A673 (cell line): ENCODE measurements around the gene CHST7. TPM values are rescaled to one million over a fixed set of nuclear protein-coding genes. Genes with fewer than 3 reads are reported as not detected.

Experiments
- BruUV-seq: library from RNA; stranded (reverse); fragments of 400-500 nt; replicated peaks from 2 replicates; lab custom pipeline; 2021; lab: Mats Ljungman, UMichigan
- CTCF ChIA-PET: fragments of 300-600 bp; sonication (Branson Sonifier 250); formaldehyde crosslinking; loops from one replicate; lab custom pipeline; 2022; ENCODE audit warnings: antibody characterized with exemption; lab: Charles Lee
- POLR2A ChIA-PET: fragments of 300-600 bp; sonication (Branson Sonifier 250); formaldehyde crosslinking; loops from one replicate; lab custom pipeline; 2022; ENCODE audit warnings: antibody characterized with exemption; ENCODE audit not compliant: low non-redundant PET; lab: Charles Lee
- DNase-seq: peaks from one replicate; pipeline ENCODE4 v3.0.0-alpha.2; 2015; ENCODE audit warnings: low spot score
- H3K27ac ChIP-seq: fragments of 200-600 bp; sonication (generic); 2 replicates; pipeline ENCODE4 v1.5.1; 2016; ENCODE audit warnings: mixed run types, low read depth, mild to moderate bottlenecking, mixed read lengths, antibody characterized with exemption, low read length; ENCODE audit not compliant: poor library complexity, severe bottlenecking
- H3K27me3 ChIP-seq: fragments of 200-600 bp; sonication (generic); replicated peaks from 2 replicates; pipeline ENCODE4 v1.6.1; 2017; ENCODE audit warnings: mixed run types, low read depth, mild to moderate bottlenecking, mixed read lengths, antibody characterized with exemption, low read length; ENCODE audit not compliant: insufficient read depth, poor library complexity
- H3K36me3 ChIP-seq: fragments of 200-600 bp; sonication (generic); 2 replicates; pipeline ENCODE4 v1.6.1; 2016; ENCODE audit warnings: mixed run types, mild to moderate bottlenecking, mixed read lengths, antibody characterized with exemption, low read length; ENCODE audit not compliant: insufficient read depth, poor library complexity, severe bottlenecking
- H3K4me1 ChIP-seq: fragments of 200-600 bp; sonication (generic); 2 replicates; pipeline ENCODE4 v1.6.1; 2017; ENCODE audit warnings: mixed run types, mild to moderate bottlenecking, mixed read lengths, antibody characterized with exemption, low read length; ENCODE audit not compliant: insufficient read depth, poor library complexity, severe bottlenecking
- H3K4me3 ChIP-seq: fragments of 200-600 bp; sonication (generic); 2 replicates; pipeline ENCODE4 v1.5.1; 2016; ENCODE audit warnings: low read depth, mixed run types, mild to moderate bottlenecking, mixed read lengths, low read length; ENCODE audit not compliant: poor library complexity, severe bottlenecking
- H3K9me3 ChIP-seq: fragments of 200-600 bp; sonication (generic); 2 replicates; pipeline ENCODE4 v1.6.1; 2016; ENCODE audit warnings: mixed run types, low read depth, mild to moderate bottlenecking, mixed read lengths, antibody characterized with exemption, low read length; ENCODE audit not compliant: poor library complexity, severe bottlenecking
- EZH2 ChIP-seq: fragments of 200-600 bp; sonication (generic); IDR thresholded peaks from 2 replicates; pipeline ENCODE4 v1.6.1; 2017; ENCODE audit warnings: borderline replicate concordance, low read depth, mild to moderate bottlenecking, mixed read lengths, antibody characterized with exemption, low read length; ENCODE audit not compliant: poor library complexity, severe bottlenecking
- intact Hi-C: fragments of 100-400 bp; cut with micrococcal nuclease; formaldehyde crosslinking; loops from one replicate; pipeline ENCODE4 v1.10.0; 2022; ENCODE audit not compliant: unreplicated experiment
- total RNA-seq: library from RNA; stranded (reverse); gene quantifications from 2 replicates; pipeline ENCODE4 v1.2.3, GENCODE V29; 2021
- TF ChIP-seq, protein P1 (sequence below): fragments of 300-800, 200-600 bp; sonication (generic); conservative IDR thresholded peaks from 2 replicates; pipeline ENCODE4 v1.5.1; 2017; ENCODE audit warnings: low read depth, mild to moderate bottlenecking, antibody characterized with exemption, low read length, moderate library complexity, mixed read lengths

Gene CHST7
- total RNA-seq, 1 experiment from 2014 or later: 5.7 TPM

DNA sequence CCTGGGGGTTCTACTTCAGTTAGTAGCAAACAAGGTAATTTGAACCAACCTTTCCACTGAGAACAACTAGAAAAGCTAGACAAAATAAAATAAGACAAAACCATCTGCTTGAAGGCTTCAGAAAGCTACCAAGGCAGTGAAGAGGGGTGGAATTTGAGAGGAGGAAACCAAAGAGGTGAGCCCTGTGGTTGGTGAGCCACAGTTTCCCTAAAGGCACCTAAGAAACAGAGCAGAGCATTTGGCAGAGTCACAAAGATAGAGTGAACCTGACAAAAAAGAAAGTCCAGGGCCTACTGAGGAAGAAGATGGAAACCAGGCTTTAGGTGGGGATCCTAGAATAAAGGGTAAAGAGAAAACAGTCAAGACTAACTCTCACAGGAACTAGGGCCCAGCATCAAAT lies 44.3 kb downstream of the CHST7 start:
- Histone ChIP-seq H3K9me3 (peaks cover 8% of the 10 kb centered on the region), H3K4me3 (no peak overlapping the region), H3K27ac (no peak overlapping the region), H3K4me1 (no peaks in the 10 kb centered on the region), H3K27me3 (no peaks in the 10 kb centered on the region), H3K36me3 (no peaks in the 10 kb centered on the region)
- ChIA-PET POLR2A (no interaction called here), CTCF (no interaction called here)
- DNase-seq: no peak
- BruUV-seq: no TSS peak
- TF ChIP-seq, protein P1, sequence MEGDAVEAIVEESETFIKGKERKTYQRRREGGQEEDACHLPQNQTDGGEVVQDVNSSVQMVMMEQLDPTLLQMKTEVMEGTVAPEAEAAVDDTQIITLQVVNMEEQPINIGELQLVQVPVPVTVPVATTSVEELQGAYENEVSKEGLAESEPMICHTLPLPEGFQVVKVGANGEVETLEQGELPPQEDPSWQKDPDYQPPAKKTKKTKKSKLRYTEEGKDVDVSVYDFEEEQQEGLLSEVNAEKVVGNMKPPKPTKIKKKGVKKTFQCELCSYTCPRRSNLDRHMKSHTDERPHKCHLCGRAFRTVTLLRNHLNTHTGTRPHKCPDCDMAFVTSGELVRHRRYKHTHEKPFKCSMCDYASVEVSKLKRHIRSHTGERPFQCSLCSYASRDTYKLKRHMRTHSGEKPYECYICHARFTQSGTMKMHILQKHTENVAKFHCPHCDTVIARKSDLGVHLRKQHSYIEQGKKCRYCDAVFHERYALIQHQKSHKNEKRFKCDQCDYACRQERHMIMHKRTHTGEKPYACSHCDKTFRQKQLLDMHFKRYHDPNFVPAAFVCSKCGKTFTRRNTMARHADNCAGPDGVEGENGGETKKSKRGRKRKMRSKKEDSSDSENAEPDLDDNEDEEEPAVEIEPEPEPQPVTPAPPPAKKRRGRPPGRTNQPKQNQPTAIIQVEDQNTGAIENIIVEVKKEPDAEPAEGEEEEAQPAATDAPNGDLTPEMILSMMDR: no peak
- no peak for TF ChIP-seq EZH2
- intact Hi-C loops: no loop called here

DNA sequence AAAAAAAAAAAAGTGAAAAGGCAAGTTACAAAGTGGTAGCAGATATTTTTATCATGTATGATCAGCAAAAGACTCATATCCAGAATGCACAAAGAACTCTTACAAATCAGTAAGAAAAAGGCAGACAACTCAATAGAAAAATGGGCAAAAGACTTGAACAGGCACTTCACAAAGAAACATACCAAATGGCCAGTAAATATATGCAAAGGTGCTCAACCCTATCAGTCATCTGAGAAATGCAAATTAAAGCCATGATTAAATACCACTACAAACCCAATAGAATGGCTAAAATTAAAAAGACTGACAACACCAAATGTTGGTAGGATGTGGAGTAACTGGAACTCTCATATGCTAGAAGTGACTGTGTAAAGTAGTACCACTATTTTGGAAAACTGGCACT lies 45.4 kb downstream of the CHST7 start:
- Histone ChIP-seq H3K27ac (no peak overlapping the region), H3K36me3 (no peaks in the 10 kb centered on the region), H3K9me3 (peaks cover 8% of the 10 kb centered on the region), H3K27me3 (no peaks in the 10 kb centered on the region), H3K4me1 (no peaks in the 10 kb centered on the region), H3K4me3 (no peak overlapping the region)
- BruUV-seq: no TSS peak
- no peak for TF ChIP-seq EZH2
- TF ChIP-seq, protein P1: no peak
- POLR2A ChIA-PET: no interaction called here
- DNase-seq: no peak
- intact Hi-C loops: no loop called here
- CTCF ChIA-PET: no interaction called here

DNA sequence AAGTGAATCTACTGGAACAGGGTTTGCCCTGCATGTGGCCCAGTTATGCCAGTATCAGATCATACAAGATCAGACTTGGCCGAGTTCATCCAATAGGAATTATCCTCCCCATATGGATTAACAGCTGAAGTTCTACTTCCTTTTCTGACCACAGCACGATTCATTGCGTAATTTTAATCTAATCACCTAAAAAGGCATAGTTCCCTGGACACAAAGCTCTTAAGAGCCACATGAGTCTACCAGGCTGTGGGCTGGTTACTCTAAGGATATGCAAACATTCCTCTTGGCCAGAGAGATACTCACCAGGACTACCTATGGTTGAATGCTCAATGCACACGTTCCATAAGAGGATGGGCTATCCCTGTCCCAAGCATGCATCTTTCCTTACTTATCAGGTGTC lies 46.9 kb downstream of the CHST7 start:
- intact Hi-C loops: no loop called here

More for the DNA sequence above, 46.9 kb downstream of the CHST7 start:
- Histone ChIP-seq H3K27ac (no peak overlapping the region), H3K27me3 (no peaks in the 10 kb centered on the region), H3K4me3 (no peak overlapping the region), H3K4me1 (no peaks in the 10 kb centered on the region), H3K9me3 (peaks cover 8% of the 10 kb centered on the region), H3K36me3 (no peaks in the 10 kb centered on the region)
- no peak for DNase-seq
- ChIA-PET POLR2A (no interaction called here), CTCF (no interaction called here)
- no TSS peak for BruUV-seq
- TF ChIP-seq EZH2: no peak
- TF ChIP-seq, protein P1: no peak
